Activated T-helper 2 cell treated with anti-CD3 and anti-CD28 coated beads, Interferon-gamma antibody, Interleukin-2, Interleukin-4, amounts not matched to agents 10 μg/mL and 5 μg/mL and 100 μg/mL, durations not matched to agents 14 hours and 24 hours and 36 hours (primary cell): ENCODE measurements around the gene PLB1. TPM values are rescaled to one million over a fixed set of nuclear protein-coding genes. Genes with fewer than 3 reads are reported as not detected.

Experiments
- DNase-seq: peaks from one replicate; pipeline ENCODE4 v3.0.0; 2021; ENCODE audit warnings: low spot score
- H3K27ac Mint-ChIP-seq: one replicate; pipeline ENCODE4 v1.8.0; 2021; ENCODE audit warnings: mixed read lengths
- H3K27me3 Mint-ChIP-seq: one replicate; pipeline ENCODE4 v1.8.0; 2021; ENCODE audit warnings: low read depth, mixed read lengths
- H3K36me3 Mint-ChIP-seq: one replicate; pipeline ENCODE4 v1.8.0; 2021; ENCODE audit warnings: low read depth, mixed read lengths
- H3K4me1 Mint-ChIP-seq: one replicate; pipeline ENCODE4 v1.8.0; 2021; ENCODE audit warnings: low read depth, mixed read lengths
- H3K4me3 Mint-ChIP-seq: one replicate; pipeline ENCODE4 v1.8.0; 2021; ENCODE audit warnings: low read depth, mild to moderate bottlenecking, moderate library complexity, mixed read lengths
- H3K9me3 Mint-ChIP-seq: one replicate; pipeline ENCODE4 v1.8.0; 2021; ENCODE audit warnings: mixed read lengths
- intact Hi-C: fragments of 100-400 bp; cut with micrococcal nuclease; formaldehyde crosslinking; loops from one replicate; pipeline ENCODE4 v1.15.1; 2023
- total RNA-seq: library from RNA; stranded (reverse); gene quantifications from 2 replicates; pipeline ENCODE4 v1.2.3, GENCODE V29; 2022

The PLB1 gene
- total RNA-seq, 1 donor from 2014 or later = 1.8 TPM

DNA sequence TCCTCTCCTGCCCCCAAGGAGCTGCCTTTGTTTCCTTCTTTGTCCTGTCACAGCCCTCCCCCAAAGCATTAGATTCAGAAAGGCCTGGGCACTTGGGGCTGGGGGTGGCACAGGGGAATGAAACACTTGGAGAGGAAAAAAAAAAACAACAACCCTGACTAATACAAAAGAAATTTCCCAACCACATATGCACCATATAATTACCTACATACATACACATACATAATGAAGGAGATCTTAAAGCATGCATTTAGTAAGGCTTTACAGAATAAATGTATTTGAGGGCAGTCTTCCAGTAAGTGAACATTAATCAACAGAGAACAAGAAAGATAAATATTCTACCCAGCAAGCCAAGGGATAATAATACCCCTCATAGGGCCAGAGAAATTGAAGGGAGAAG is 185.7 kb downstream of the PLB1 start:
- intact Hi-C loops = loop anchor here (1.0 kb wide), 3 partner anchors 32 to 70 kb away; partner anchors contain the start of gene PPP1CB
- peaks cover 3% of the 10 kb centered on the region for H3K36me3 Mint-ChIP-seq
- H3K27ac Mint-ChIP-seq = peak overlapping the region; percentile 95
- H3K4me1 Mint-ChIP-seq = peaks cover 61% of the 10 kb centered on the region
- DNase-seq = no peak
- H3K4me3 Mint-ChIP-seq = peak overlapping the region; percentile 39
- no peaks in the 10 kb centered on the region for H3K27me3 Mint-ChIP-seq
- no peaks in the 10 kb centered on the region for H3K9me3 Mint-ChIP-seq

DNA sequence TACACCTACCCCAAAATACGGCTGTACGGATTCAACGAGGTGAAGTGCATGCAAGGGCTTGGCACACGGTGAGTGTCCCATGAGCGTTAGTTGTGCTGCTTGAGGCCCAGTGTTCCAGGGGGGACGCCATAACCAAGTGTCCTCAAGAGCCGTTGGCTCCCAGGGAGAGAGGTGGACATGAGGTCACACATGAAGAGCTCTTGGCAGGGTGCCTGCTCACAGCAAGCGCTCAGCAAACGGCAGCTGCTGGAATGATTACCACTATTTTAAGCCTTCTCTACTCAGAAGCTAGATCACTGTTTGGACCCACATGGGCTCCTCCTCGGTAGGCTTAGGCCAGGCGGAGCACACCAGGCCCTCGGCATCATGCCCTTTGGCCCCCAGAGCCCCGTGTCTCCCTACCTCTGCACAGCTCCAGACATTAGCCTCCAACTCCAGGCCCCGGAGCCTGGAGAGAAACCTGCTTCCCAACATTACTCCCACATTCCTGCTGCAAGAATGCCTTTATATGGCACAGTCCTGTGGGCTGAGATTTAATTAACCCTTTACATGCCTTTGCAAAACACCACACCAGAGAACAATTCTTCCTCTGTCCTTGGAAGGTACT is 187.3 kb downstream of the PLB1 start:
- Mint-ChIP-seq H3K27me3 (no peaks in the 10 kb centered on the region), H3K4me1 (peaks cover 65% of the 10 kb centered on the region), H3K9me3 (no peaks in the 10 kb centered on the region), H3K36me3 (peaks cover 3% of the 10 kb centered on the region), H3K27ac (no peak overlapping the region), H3K4me3 (no peak overlapping the region)
- intact Hi-C loops = no loop called here
- DNase-seq = no peak

DNA sequence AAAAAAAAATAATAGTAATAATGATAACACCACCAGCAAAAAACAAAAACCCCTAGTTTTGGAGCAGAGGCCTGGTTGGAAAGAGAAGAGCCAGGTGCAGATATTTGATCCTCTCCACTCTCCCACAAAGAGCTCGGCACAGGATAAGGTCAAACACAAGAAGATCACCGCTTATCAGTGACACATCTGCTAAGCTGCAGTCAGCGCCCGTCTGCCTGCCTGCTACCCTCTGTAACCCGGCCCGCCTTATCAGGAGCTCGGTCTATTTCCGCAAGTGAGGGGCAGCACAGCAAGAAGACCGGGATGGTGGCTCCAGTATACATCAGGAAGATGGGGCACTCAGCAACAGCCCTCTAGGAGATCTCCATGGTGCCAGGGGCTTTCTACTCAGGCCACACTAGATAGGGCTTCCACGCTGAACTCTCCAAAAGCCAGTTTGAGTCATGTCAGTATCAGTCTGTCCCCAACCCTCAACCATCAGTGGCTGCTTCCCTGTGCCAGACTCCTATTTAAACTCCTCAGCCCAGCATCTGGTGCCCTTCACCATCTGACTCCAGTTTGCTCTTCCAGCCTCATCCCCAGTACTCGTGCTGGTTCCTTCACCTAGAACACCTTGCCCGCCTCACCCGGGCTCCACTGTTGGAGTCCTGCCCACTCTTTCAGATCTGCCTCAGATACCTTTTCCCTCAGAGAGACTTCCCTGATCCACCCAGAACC is 188.4 kb downstream of the PLB1 start:
- Mint-ChIP-seq H3K4me3 (no peak overlapping the region), H3K9me3 (no peaks in the 10 kb centered on the region), H3K27me3 (no peaks in the 10 kb centered on the region), H3K27ac (no peak overlapping the region), H3K36me3 (peaks cover 3% of the 10 kb centered on the region), H3K4me1 (peaks cover 56% of the 10 kb centered on the region)
- intact Hi-C loops = no loop called here
- no peak for DNase-seq

DNA sequence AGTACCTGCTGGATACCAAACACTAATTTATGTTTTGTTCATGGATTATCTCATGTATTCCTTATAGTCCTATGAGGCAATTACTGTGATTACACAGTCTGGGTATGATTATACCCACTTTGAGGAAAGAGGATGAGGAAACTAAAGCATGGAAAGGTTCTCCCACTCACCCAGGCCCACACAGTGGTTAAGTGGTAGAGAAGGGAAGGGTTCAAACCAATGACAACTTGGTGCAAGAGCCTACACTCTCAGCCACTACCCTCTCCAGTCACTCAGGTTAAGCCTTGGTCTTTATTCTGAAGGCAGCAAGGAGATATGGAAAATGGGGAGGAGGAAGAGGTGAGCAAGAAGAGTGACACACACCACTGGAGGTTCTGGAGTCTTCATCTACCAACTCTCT is 191.3 kb downstream of the PLB1 start:
- peak overlapping the region; percentile 17 for H3K27ac Mint-ChIP-seq
- no peaks in the 10 kb centered on the region for H3K9me3 Mint-ChIP-seq
- no peak overlapping the region for H3K4me3 Mint-ChIP-seq
- no peaks in the 10 kb centered on the region for H3K27me3 Mint-ChIP-seq
- DNase-seq = no peak
- intact Hi-C loops = no loop called here
- H3K4me1 Mint-ChIP-seq = peaks cover 32% of the 10 kb centered on the region
- no peaks in the 10 kb centered on the region for H3K36me3 Mint-ChIP-seq

DNA sequence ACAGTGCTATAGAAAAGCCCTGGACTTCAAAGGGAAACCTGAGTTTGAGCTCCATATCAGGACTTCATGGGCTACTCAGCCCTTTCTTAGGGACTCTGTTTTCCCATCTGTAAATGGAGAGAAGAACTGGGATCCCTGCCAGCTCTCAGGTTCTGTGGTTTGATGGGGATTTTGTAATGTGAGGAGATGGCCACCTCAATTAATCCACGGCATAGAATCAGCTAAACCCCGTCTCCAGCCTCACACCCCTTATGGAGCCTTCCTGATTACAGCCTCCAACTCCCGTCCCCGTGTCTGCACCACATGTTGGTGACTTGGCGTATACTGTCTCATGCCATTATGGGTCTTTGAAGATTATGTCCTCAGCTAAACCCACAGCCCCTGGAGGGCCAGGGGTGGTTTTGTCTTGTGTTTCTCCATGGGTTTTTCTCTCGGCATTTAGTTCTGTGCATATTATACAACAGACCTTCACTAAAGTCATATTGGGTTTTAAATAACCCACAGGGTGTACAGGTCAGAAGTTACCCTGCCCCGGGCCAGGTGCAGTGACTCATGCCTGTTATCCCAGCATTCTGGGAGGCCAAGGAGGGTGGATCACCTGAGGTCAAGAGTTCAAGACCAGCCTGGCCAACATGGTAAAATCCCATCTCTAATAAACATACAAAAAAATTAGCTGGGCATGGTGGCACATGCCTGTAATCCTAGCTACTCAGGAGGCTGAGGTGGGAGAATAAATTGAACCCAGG is 192.0 kb downstream of the PLB1 start:
- H3K4me1 Mint-ChIP-seq = peaks cover 28% of the 10 kb centered on the region
- intact Hi-C loops = no loop called here
- no peaks in the 10 kb centered on the region for H3K27me3 Mint-ChIP-seq
- no peak for DNase-seq
- no peaks in the 10 kb centered on the region for H3K36me3 Mint-ChIP-seq
- H3K4me3 Mint-ChIP-seq = no peak overlapping the region
- H3K9me3 Mint-ChIP-seq = no peaks in the 10 kb centered on the region
- H3K27ac Mint-ChIP-seq = no peak overlapping the region

DNA sequence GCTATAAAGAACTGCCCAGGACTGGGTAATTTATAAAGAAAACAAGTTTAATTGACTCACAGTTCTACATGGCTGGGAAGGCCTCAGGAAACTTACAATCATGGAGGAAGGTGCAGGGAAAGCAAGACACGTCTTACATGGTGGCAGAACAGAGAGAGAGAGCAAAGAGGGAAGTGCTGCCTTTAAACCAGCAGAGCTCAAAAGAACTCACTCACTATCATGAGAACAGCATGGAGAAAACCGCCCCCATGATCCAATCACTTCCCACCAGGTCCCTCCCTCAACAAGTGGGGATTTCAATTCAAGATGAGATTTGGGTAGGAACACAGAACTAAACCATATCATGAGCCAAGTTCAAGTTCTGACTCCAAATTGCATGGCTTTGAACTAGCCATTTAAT is 193.0 kb downstream of the PLB1 start:
- H3K36me3 Mint-ChIP-seq = no peaks in the 10 kb centered on the region

DNA sequence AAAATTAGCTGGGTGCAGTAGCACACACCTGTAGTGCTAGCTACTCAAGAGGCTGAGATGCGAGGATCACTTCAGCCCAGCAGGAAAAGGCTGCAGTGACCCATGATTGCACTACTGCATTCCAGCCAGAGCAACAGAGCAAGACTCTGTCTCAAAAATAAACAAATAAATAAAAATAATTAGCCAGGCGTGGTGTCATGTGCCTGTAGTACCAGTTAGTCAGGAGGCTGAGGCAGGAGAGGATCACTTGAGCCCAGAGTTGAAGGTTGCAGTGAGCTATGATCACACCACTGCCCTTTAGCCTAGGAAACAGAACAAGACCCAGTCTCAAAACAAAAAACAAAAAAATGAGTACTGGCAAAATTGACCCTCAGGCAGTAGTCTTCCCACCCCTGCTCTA is 193.9 kb downstream of the PLB1 start:
- H3K36me3 Mint-ChIP-seq = no peaks in the 10 kb centered on the region
- intact Hi-C loops = no loop called here
- no peaks in the 10 kb centered on the region for H3K27me3 Mint-ChIP-seq
- H3K27ac Mint-ChIP-seq = no peak overlapping the region
- no peaks in the 10 kb centered on the region for H3K9me3 Mint-ChIP-seq
- peaks cover 21% of the 10 kb centered on the region for H3K4me1 Mint-ChIP-seq
- no peak overlapping the region for H3K4me3 Mint-ChIP-seq
- DNase-seq = no peak

More for the DNA sequence above, 193.0 kb downstream of the PLB1 start:
- H3K9me3 Mint-ChIP-seq = no peaks in the 10 kb centered on the region
- H3K4me3 Mint-ChIP-seq = no peak overlapping the region
- H3K27ac Mint-ChIP-seq = no peak overlapping the region
- no peaks in the 10 kb centered on the region for H3K27me3 Mint-ChIP-seq
- H3K4me1 Mint-ChIP-seq = peaks cover 28% of the 10 kb centered on the region
- DNase-seq = no peak
- intact Hi-C loops = no loop called here

DNA sequence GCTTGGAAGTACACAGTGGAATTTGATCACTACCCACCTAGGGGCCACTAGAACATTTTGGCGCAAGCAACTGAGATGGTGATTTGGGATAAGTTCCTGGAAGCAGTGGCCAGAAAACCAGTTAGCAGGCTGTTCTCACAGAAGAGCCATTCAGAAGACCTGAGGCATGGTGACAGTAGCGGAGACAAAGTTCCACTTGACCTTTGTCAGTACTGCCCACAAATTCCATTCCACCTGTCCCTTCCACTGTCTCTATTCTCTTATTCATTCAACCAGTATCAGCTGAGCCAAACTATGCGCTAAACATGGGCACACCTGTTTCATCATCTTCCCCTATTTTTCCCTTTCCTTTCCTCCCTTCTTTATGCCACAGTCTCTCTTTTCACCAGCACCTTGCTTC is 196.6 kb downstream of the PLB1 start:
- intact Hi-C loops = no loop called here
- Mint-ChIP-seq H3K4me1 (peaks cover 9% of the 10 kb centered on the region), H3K27ac (no peak overlapping the region), H3K4me3 (no peak overlapping the region), H3K36me3 (no peaks in the 10 kb centered on the region), H3K9me3 (no peaks in the 10 kb centered on the region), H3K27me3 (no peaks in the 10 kb centered on the region)
- no peak for DNase-seq

DNA sequence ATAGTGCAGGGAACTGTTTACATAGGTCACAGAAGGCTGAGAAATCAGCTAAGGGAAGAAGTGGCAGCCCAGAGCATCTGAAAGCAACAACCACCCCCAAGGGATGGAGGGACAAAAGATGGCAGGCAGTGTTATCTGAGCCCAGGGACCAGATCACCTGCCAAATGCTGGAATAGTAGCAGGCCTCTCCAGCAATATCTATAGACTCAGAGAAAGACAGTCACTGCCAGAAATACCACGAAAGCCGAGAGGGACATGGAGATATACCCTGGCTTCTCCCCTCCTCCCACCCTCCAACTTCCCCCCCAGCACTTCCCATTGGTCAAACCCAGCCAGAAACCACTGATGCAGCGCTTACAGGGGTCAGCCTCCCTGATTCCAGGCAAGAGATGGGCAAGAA is 197.4 kb downstream of the PLB1 start:
- no peak for DNase-seq
- Mint-ChIP-seq H3K4me1 (peaks cover 3% of the 10 kb centered on the region), H3K27ac (no peak overlapping the region), H3K9me3 (no peaks in the 10 kb centered on the region), H3K27me3 (no peaks in the 10 kb centered on the region), H3K36me3 (no peaks in the 10 kb centered on the region), H3K4me3 (no peak overlapping the region)
- intact Hi-C loops = no loop called here

Other genes starting within 250 kb of the PLB1 start
- 146 and 156 TPM in 2 replicates for gene FOSL2, start 103.2 kb upstream of the PLB1 start, total RNA-seq